NB4 (cell line): Measurements from ENCODE around the gene OR1F1.

Source experiments
- MYC ChIP-seq: IDR thresholded peaks from 2 replicates; pipeline ENCODE4 v1.6.1; 2011; ENCODE audit warnings: low read depth, low read length
- POLR2A ChIP-seq: IDR thresholded peaks from 2 replicates; pipeline ENCODE4 v1.6.1; 2011; ENCODE audit warnings: mild to moderate bottlenecking; ENCODE audit not compliant: insufficient read length; ENCODE audit errors: extremely low read depth
- TF ChIP-seq, protein P1 (sequence below): IDR thresholded peaks from one replicate; pipeline ENCODE4 v1.5.1; 2012; ENCODE audit warnings: low read depth, low read length
- TF ChIP-seq, protein P2 (sequence below): IDR thresholded peaks from 2 replicates; pipeline ENCODE4 v1.6.1; 2011; ENCODE audit warnings: low read depth, low read length

DNA sequence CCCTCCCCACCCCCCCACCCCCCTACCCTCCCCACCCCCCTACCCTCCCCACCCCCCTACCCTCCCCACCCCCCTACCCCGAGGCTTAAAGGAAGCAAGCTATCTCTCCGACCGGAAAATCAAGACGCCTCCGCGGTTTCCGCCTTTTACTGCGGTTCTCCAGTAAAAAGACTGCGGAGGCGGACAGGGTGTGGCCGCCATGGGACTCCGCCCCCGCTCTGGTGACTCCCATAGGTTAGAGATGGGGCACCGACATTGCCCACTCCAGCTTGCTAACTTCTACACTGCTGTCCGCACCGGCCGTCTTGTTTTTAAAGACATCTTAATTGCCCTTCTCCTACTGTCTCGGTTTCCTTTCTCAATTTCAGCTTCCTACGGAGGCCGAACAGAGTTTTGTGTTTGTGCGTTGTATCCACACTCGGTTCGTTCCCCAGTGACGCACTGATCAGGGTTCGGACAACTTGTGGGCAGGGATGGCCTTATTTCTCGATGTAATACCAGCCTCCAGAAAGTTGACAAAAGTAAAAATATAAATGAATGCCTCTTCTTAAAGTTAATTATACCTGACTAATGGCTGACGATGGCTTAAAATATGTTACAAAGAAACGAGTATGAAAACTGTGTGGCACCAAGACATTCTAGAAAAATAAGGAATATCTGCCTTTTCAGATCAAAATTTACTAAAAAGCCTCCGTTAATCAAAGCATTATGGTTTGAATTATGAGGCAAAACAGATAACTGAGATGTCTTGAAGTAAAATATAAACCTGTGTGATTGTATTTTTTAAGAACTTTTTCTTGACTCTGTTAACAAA is 48.1 kb downstream of the OR1F1 start:
- TF ChIP-seq, protein P1, sequence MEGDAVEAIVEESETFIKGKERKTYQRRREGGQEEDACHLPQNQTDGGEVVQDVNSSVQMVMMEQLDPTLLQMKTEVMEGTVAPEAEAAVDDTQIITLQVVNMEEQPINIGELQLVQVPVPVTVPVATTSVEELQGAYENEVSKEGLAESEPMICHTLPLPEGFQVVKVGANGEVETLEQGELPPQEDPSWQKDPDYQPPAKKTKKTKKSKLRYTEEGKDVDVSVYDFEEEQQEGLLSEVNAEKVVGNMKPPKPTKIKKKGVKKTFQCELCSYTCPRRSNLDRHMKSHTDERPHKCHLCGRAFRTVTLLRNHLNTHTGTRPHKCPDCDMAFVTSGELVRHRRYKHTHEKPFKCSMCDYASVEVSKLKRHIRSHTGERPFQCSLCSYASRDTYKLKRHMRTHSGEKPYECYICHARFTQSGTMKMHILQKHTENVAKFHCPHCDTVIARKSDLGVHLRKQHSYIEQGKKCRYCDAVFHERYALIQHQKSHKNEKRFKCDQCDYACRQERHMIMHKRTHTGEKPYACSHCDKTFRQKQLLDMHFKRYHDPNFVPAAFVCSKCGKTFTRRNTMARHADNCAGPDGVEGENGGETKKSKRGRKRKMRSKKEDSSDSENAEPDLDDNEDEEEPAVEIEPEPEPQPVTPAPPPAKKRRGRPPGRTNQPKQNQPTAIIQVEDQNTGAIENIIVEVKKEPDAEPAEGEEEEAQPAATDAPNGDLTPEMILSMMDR = no peak
- no peak for TF ChIP-seq POLR2A
- TF ChIP-seq MYC = no peak
- TF ChIP-seq, protein P2, sequence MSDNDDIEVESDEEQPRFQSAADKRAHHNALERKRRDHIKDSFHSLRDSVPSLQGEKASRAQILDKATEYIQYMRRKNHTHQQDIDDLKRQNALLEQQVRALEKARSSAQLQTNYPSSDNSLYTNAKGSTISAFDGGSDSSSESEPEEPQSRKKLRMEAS = no peak
